ENCODE data around the gene KIF3B.
"Not testable (repeated sequence)": the region's sequence is repeated elsewhere in the genome, so short reads cannot be mapped to it uniquely, and the experiment has no call there.

KIF3B gene

GRCh38 chr20:32356622-32357374, 79.3 kb downstream of the KIF3B start:
- no peak for DNase-seq (ENCODE audit: low read depth in 2 of 2)

GRCh38 chr20:32357375-32357868, 80.0 kb downstream of the KIF3B start:
- DNase-seq (ENCODE audit: low read depth in 2 of 2), result no peak

GRCh38 chr20:32357869-32358631, 80.6 kb downstream of the KIF3B start, which contains the start of gene ASXL1:
ASXL1 (plus strand) TSS chr20:32358331; CDS start chr20:32358776, 445 bp downstream.
- peak; percentile 96 to 97 for DNase-seq (ENCODE audit: low read depth in 2 of 2)

- DNase-seq (ENCODE audit: low read depth in 2 of 2), result no peak
Measured at GRCh38 chr20:32358632-32358882, 81.1 kb downstream of the KIF3B start.

GRCh38 chr20:32358883-32359632, 81.6 kb downstream of the KIF3B start:
- DNase-seq (ENCODE audit: low read depth in 2 of 2), result peak; percentile 26 to 30

- no peak for DNase-seq (ENCODE audit: low read depth in 2 of 2)
Measured at GRCh38 chr20:32359633-32360332, 82.3 kb downstream of the KIF3B start.

GRCh38 chr20:32360333-32360634, 82.8 kb downstream of the KIF3B start:
- no peak for DNase-seq (ENCODE audit: low read depth in 2 of 2)

GRCh38 chr20:32362901-32363364, 85.5 kb downstream of the KIF3B start:
- no peak for DNase-seq (ENCODE audit: low read depth in 2 of 2)

- no peak for DNase-seq (ENCODE audit: low read depth in 2 of 2)
Measured at GRCh38 chr20:32363492-32363891, 86.0 kb downstream of the KIF3B start.

- DNase-seq (ENCODE audit: low read depth in 2 of 2), result no peak
Measured at GRCh38 chr20:32364554-32365208, 87.2 kb downstream of the KIF3B start.

- no peak for DNase-seq (ENCODE audit: low read depth in 2 of 2)
Measured at GRCh38 chr20:32365564-32365963, 88.1 kb downstream of the KIF3B start.

- no peak for DNase-seq (ENCODE audit: low read depth in 2 of 2)
Measured at GRCh38 chr20:32366380-32366779, 88.9 kb downstream of the KIF3B start.

- DNase-seq (ENCODE audit: low read depth in 2 of 2), result no peak
Measured at GRCh38 chr20:32368323-32368722, 90.9 kb downstream of the KIF3B start.

GRCh38 chr20:32368925-32369324, 91.5 kb downstream of the KIF3B start:
- peak in 1 of 2 experiments; percentile 15 for DNase-seq (ENCODE audit: low read depth in 2 of 2)

- DNase-seq (ENCODE audit: low read depth in 2 of 2), result no peak
Measured at GRCh38 chr20:32370897-32371296, 93.4 kb downstream of the KIF3B start.

GRCh38 chr20:32378461-32378860, 101.0 kb downstream of the KIF3B start:
- no peak for DNase-seq (ENCODE audit: low read depth in 2 of 2)

- not testable (repeated sequence) for DNase-seq (ENCODE audit: low read depth in 2 of 2)
Measured at GRCh38 chr20:32380037-32380436, 102.6 kb downstream of the KIF3B start.

- DNase-seq (ENCODE audit: low read depth in 2 of 2), result no peak
Measured at GRCh38 chr20:32380745-32381144, 103.3 kb downstream of the KIF3B start.

GRCh38 chr20:32382102-32382950, 104.9 kb downstream of the KIF3B start:
- DNase-seq (ENCODE audit: low read depth in 2 of 2), result no peak

- DNase-seq (ENCODE audit: low read depth in 2 of 2), result not testable (repeated sequence)
Measured at GRCh38 chr20:32383441-32383840, 106.0 kb downstream of the KIF3B start.

All from fibroblast of skin of left biceps (primary cell).